HG02678 (cell line): Measurements from ENCODE around the gene TEC.
A peak's percentile ranks its signal among the peaks of the same experiment; 100 is the strongest.
"Not testable (repeated sequence)": the region's sequence is repeated elsewhere in the genome, so short reads cannot be mapped to it uniquely, and the experiment has no call there.

Experiments
- ATAC-seq: cut with Tn5 transposase; IDR thresholded peaks from one replicate; pipeline ENCODE4 v1.9.1; 2021; ENCODE audit warnings: mild to moderate bottlenecking, moderate library complexity; ENCODE audit not compliant: unreplicated experiment

Gene TEC

GRCh38 chr4:48203819-48204218 is 65.8 kb downstream of the TEC start:
- peak; percentile 49 for ATAC-seq

DNA sequence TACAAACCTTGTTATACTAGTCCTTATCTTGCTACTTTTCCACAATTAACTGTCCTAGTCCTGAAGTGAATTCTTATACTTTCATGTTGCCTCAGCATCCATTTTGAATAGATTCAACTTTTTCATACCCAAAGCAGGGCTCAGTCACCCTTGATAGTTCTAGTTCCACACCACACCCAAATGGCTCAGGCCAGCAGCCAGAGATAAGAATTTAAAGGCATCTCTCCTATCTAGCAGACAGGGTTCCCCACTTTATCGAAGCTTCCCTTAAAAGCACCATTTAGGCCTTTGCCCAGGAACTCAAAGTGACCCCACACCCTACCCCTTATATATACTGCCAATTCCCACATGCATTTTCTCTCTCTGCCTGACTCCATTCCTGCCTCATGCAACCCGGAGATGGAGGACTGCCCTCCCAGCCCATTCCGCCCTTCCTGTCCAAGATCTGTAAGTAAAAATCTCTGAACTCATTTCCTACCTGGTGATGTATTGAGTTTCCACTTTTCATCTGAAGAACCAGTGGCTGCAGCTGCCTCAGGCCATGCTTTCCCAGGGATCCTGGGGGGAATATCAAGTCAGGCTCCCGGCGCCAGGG is 71.9 kb downstream of the TEC start:
- ATAC-seq: peak; percentile 26

DNA sequence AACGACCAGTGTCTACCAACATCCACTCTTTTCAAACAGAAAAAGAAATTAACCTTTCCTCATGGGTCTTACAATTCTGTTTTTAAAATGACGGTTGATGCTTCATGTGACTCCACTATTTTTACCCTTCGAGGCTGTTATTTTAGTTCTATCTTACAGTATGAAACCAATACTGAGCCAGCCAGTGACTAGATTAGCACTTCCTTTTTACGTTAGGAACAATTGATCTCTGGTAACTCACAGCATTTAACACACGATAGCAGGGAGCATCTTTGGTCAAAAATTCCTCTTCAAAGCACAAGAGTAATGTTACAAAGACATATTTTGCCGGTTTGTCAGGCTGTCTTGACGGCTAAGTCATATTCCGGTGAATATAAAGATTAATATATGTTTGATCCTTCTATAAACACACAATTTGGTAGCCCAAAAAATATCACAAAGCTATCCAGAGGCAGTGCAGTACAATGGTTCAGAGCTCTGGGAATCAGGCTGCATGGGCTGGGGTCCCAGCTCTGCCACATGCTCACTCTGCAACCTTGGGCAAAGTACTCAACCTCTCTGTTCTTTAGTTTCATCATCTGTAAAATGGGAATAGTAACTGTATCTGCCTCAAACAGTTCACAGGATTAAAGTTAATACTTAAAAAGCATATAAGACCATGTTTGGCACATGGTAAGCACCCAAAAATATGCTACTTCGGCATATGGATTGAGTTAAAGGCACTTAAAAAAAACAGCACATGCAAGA is 72.7 kb downstream of the TEC start:
- ATAC-seq: peak; percentile 66

- peak; percentile 26 for ATAC-seq
Observed at GRCh38 chr4:48195853-48196252, 73.8 kb downstream of the TEC start.

DNA sequence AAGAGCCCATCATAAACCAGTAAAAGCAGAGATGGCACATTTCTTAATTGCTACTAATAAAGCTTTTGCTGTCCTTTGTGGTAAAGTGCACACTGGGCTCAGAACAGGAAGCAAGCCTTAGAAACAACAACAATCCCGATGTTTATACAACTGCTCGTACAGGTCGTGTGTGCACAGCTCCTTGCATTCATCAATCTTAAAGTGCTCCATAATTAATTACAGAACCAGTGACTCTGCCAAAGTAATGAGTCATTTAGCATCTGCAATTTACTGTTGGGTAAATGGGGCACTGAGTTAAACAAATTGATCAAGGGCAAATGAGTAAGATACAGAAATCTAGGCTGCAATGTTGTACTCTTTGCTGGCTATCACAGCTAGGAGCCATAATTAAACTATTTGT is 74.3 kb downstream of the TEC start:
- ATAC-seq: no peak

DNA sequence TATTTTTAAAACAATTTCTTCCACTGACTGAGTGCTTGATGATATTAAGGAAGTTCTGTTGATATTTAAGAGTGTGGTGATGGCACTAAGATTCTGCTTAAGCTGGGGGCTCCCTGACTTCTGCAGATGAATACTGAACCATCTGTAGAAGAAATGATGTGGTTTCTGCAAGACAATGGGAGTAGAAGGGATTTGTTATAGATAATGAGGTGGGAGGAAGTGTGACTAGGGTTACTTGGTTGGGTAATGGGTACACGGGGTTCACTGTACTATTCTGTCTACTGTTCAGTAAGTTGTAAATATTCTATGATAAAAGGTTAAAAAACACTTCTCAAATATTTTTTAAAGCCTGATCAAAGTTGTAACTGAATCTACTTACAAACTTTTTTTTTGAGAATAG is 74.7 kb downstream of the TEC start:
- ATAC-seq: no peak

DNA sequence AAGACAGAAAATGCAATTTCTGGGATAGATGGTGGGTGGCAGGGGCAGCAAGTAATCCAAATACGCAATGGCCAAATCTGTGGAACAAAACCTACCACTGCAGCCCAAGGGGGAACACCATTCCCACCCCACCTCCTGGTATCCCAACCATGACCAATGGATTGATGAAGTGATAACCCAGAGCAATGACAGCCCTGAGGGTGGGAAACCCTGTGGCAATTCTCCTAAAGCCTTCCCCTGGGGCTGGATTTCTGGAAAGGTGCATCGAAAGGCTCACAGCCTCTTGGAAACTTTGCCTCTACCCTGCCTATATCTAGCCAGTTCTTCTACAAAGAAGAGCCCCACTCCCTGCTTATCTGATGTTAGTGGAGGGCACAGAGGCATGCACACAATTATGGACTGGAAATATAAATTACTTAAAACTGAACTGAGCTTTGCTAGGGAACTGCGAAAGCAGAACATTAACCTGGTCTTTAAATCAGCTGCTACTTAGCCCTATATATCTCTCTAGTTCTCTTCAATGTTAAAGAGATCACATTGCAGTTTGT is 75.6 kb downstream of the TEC start:
- ATAC-seq: no peak

DNA sequence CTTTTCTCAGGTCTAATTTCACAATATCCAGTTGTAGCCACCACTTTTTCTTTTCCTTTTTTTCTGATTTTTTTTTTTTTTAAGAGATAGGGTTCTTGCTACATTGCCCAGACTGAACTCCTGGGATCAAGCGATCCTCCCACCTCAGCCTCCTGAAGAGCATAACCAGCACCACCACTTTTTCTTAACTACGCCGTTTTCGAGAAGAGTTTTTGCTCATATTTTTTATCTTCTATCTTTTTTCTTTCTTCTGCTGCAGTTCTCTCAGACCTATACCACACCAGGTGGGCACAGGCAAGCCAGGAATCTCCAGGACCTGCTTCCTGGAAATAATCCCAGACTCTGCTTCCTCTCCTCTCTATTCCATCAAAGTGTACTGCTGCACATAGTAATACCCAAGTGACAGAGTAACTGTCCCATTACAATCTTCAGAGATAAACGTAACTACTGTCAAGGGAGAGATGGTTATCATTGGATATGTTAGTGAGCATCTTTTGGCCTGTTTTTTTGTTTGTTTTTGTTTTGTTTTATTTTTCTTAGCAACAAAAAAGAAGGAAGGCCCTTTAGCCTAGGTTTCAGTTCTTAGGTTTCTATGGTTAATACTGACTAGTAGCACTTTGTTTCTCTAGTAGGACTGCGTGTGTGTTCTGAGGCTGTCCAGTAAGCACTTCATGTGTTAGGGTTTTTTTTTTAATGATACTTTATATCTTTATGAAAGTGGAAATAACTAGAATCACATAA is 76.4 kb downstream of the TEC start:
- no peak for ATAC-seq

DNA sequence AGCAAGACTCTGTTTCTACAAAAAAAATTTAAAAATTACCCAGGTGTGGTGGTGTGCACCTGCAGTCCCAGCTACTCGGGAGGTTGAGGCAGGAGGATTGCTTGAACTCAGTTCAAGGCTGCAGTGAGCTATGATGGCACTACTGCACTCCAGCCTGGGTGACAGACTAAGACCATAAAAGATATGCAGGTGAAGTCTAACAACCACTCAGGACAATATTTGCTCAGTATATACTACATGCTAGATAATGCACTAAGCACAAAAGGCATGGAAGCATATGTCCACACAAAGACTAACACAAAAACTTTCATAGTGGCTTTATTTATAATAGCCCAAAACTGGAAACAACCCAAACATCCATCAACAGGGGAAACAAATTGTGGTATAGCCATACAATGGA is 77.9 kb downstream of the TEC start:
- no peak for ATAC-seq

DNA sequence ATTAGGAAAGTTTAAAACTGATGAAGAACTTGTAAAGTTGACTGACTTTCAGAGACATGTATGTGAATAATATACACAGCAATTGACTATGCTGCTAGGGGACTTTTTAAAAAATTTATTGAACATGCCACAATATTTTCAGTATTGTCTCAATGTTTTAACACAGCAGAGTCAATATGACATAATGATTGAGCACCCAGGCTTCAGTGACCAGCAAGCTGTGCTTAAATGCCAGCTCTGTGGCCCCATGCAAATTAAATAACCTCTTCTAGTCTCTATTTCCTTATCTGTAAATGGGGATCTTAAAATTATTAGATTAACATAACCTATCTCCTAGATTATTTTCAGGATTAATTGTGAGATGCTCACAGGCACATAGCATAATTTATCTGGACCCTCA is 78.8 kb downstream of the TEC start:
- ATAC-seq: peak; percentile 57

- no peak for ATAC-seq
Observed at GRCh38 chr4:48189731-48190130, 79.9 kb downstream of the TEC start.

- ATAC-seq: no peak
Observed at GRCh38 chr4:48188390-48188789, 81.2 kb downstream of the TEC start.

- no peak for ATAC-seq
Observed at GRCh38 chr4:48187813-48188212, 81.8 kb downstream of the TEC start.

DNA sequence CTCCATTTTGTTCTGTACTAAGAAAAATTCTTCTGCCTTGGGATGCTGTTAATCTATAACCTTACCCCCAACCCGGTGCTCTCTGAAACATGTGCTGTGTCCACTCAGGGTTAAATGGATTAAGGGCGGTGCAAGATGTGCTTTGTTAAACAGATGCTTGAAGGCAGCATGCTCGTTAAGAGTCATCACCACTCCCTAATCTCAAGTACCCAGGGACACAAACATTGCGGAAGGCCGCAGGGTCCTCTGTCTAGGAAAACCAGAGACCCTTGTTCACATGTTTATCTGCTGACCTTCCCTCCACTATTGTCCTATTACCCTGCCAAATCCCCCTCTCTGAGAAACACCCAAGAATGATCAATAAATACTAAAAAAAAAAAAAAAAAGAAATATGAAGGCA is 82.6 kb downstream of the TEC start:
- ATAC-seq: not testable (repeated sequence)

GRCh38 chr4:48186394-48186793 is 83.2 kb downstream of the TEC start:
- ATAC-seq: not testable (repeated sequence)

GRCh38 chr4:48184882-48185281 is 84.8 kb downstream of the TEC start:
- no peak for ATAC-seq

GRCh38 chr4:48180234-48180633 is 89.4 kb downstream of the TEC start:
- ATAC-seq: no peak

DNA sequence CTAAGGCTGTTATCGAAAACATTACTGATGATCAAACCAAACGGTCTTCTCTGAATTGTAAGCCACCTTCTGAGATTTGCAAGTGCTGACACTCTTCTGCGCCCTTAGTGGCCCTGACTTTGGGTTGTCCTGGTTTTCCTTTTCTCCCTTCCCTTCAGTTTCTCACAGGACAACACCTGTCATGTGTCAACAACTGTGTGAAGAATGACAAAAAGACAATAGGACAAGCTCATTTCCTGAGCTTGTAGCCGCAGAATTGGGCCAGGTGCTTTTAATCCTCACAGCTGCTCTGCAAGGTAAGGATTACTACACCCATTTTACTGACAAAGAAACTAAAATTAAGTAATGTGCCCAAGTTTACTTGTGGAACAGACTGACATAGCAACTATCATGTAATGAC is 90.7 kb downstream of the TEC start:
- ATAC-seq: no peak

DNA sequence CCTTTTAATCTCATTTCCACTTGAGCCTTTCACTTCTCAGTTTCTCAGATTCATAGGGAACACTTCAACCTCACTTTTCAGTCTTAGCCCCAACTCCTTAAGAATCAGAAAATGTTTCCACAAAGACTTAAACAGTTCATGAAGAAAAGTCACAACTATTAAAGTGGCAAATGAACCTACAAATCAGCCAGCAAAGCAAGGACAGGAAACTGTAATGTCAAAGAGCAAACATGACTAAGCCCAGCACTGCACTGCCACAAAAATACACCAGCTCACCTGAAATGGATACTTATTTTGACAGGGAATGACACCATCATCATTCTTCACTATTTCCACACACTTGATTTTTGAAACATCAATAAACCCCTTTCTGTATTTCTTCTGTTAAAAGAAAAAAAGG is 93.8 kb downstream of the TEC start:
- no peak for ATAC-seq

DNA sequence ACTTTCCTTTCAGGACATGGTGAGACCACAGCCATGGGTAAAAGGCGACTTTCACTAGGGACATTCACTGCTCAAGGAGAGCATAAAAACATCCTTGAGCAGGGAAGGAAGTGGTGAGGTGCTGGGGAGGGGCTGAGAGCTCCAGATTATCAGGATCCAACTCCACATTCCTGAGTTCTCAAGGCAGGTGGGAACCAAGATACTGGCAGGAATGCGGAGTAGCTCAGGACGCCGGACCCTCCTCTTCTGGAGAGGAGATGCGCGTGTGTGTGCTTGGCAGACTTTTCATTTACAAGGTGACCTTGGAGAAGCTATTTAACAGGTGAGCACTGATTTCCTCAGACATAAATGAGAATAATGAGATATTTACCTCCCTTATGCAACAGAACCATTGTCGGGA is 94.3 kb downstream of the TEC start:
- ATAC-seq: no peak

DNA sequence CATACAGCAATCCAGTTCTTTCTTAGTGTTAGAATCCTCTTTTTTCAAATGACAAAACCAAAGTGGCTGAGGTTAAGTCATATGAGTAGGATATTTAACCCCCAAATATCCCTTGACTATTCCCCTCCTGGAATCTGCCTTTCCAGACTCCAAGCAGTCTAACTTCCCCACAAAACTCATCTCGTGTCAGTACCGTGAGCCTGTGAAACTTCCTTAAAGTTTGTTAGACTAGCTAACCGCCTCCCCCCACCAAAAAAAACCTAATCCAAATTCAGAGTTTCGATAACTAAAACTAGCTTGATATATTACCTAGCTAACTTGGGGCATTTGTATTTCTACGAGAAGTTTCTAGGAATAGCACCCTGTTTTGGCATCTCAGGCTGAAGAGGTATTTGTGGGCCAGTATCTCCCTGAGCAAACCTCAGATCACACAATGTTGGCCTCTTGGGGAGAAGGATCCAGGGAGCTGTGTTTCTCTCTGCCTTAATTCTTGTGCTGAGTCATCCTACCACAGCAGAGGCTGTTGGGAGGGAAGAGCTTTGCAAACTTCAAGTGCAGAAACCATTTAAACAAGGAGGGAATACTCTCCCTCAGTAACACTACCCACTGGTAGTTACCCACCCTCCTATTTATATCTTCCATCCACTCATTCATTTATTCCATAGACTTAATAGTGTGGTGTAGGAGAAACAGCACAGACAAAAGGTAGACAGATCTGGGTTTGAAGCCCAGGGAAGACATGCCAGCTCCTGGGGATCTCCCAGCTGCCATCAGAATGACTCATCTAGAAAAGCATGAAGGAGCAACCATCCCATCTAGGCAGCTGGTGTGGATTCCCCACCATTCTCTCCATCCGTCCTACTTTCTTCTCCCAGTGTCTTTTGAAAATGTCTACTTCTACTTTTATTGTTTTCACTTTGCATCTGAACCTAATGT is 96.3 kb downstream of the TEC start:
- peak; percentile 70 for ATAC-seq
